ACC112 (cell line): ENCODE data around the gene CALN1.

ENCODE experiments used
- H2AFZ ChIP-seq: fragments of 200-600 bp; sonication (generic); one replicate; pipeline ENCODE4 v1.6.0; 2017; ENCODE audit warnings: antibody characterized with exemption, low read length; ENCODE audit not compliant: unreplicated experiment
- H3K27ac ChIP-seq: fragments of 200-600 bp; sonication (generic); 2 replicates; pipeline ENCODE4 v1.5.1; 2014; ENCODE audit warnings: low read depth, mild to moderate bottlenecking, antibody characterized with exemption, low read length, moderate library complexity
- H3K27me3 ChIP-seq: fragments of 200-600 bp; sonication (generic); 2 replicates; pipeline ENCODE4 v1.6.1; 2014; ENCODE audit warnings: mild to moderate bottlenecking, antibody characterized with exemption, low read length, moderate library complexity, mixed read lengths; ENCODE audit not compliant: insufficient read depth
- H3K36me3 ChIP-seq: fragments of 200-600 bp; sonication (generic); 2 replicates; pipeline ENCODE4 v1.6.1; 2016; ENCODE audit warnings: mild to moderate bottlenecking, antibody characterized with exemption, low read length, moderate library complexity, mixed read lengths; ENCODE audit not compliant: insufficient read depth
- H3K4me1 ChIP-seq: fragments of 200-600 bp; sonication (generic); one replicate; pipeline ENCODE4 v1.6.1; 2016; ENCODE audit warnings: low read length, mixed read lengths; ENCODE audit not compliant: insufficient read depth, unreplicated experiment, control insufficient read depth
- H3K4me3 ChIP-seq: fragments of 200-600 bp; sonication (generic); 2 replicates; pipeline ENCODE4 v1.5.1; 2014; ENCODE audit warnings: mild to moderate bottlenecking, low read depth, low read length
- H3K79me2 ChIP-seq: fragments of 200-600 bp; sonication (generic); one replicate; pipeline ENCODE4 v1.6.0; 2016; ENCODE audit warnings: low read length; ENCODE audit not compliant: control insufficient read depth, unreplicated experiment, insufficient read depth

The CALN1 gene

DNA sequence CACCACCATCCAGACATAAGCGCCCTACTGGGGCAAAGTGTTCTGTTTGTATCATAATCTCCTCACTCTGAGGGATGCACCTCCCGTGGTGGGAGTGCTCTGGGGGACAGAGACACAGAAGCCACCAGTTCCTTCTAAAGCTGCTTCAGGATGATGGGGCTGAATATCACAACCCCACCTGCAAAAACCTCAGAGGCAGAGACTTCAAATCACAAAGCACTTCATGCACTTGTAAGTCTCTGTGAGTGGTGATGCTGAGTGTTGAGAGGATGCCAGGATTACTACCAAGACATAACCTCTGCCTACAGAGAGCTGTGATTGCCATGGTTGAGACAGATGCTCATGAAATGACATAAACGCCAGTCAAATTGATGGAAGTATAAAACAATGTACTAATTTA lies 255.5 kb downstream of the CALN1 start:
- Histone ChIP-seq H3K36me3 (no peaks in the 10 kb centered on the region), H3K4me3 (no peak overlapping the region), H3K4me1 (no peaks in the 10 kb centered on the region), H3K27me3 (no peaks in the 10 kb centered on the region), H3K27ac (no peak overlapping the region), H2AFZ (no peak overlapping the region), H3K79me2 (no peaks in the 10 kb centered on the region)

DNA sequence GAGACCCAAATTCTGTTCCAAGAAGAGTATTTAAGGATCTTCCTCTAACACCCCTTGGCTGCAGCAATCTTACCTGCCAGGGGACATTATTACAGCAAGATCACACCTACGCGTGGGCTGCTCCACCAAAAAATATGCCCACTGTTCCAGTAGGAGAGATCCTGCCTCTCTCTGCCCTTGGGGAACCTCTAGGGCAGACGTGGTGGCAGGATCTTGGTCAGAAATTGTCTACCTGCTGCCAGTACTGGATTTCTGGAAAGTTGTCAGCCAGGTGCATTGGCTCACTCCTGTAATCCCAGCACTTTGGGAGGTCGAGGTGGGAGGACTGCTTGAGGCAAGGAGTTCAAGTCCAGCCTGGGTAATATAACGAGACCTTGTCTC lies 259.0 kb downstream of the CALN1 start:
- Histone ChIP-seq H3K27ac (no peak overlapping the region), H2AFZ (no peak overlapping the region), H3K4me3 (no peak overlapping the region), H3K27me3 (no peaks in the 10 kb centered on the region), H3K4me1 (no peaks in the 10 kb centered on the region), H3K79me2 (no peaks in the 10 kb centered on the region), H3K36me3 (no peaks in the 10 kb centered on the region)

DNA sequence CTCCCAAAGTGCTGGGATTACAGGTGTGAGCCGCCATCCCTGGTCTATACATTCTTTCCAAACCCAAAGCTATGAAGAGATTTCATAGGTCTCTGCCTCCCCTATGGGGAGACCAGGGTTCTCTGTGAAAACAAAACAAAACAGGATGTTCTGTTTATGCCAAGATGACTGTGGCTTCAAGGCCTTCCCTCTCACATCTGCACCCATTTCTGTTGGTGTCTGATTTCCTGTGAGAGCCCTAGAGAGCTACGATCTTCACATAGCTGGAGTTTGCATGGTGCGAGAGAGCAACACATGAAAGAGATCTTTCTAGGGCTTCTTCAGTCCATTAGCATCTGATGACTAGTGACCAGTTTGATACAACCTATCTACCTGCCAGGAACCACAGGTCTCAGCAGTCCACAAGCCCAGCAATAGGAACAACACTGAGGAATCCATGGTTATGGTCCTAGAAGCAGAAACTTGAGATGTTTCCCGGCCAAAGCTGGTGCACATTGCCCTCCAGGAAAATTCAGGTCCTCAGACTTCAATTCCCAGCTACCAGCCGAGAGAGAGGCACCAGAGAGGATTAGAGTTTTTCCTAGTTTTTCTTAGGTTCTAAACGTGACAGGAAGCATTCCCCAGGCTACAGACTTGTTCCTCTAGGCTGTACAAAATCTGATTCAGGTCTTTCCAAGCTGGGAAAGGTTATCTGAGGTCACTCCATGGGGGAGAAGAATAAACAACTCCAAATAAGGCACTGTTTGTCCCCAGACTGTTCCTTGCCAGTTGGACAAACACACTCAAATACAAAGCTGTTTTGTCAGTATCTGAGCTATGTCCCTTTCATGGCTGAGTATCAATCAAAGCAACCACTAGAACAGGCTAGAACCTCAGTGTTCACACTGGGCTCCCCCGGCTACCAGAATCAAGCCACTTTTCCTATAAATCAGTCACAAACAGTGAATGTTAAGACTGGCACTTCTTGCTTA lies 259.7 kb downstream of the CALN1 start:
- no peaks in the 10 kb centered on the region for H3K36me3 ChIP-seq
- H3K4me1 ChIP-seq: no peaks in the 10 kb centered on the region
- H3K27me3 ChIP-seq: no peaks in the 10 kb centered on the region
- no peak overlapping the region for H2AFZ ChIP-seq
- no peak overlapping the region for H3K4me3 ChIP-seq
- H3K79me2 ChIP-seq: no peaks in the 10 kb centered on the region
- no peak overlapping the region for H3K27ac ChIP-seq

DNA sequence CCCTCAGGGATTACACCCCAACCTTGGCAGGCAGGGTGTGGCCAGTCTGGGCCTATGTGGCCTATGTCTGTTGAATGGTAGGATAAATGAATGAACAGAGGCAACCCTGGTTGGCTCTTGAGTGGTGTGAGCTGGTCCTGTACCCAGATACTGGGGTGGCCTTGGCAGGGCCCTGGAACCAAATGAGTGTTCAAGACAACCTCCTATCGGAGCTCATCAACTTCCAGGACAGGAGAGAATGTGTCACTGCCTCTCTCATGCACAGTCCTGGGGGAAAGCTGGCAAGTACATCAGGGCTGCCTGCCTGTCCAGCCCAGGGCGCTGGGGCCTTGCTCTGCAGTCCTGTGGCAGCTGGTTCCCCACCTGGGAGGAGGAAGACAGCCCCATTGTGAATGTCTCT lies 271.6 kb downstream of the CALN1 start:
- Histone ChIP-seq H3K27ac (no peak overlapping the region), H3K79me2 (no peaks in the 10 kb centered on the region), H3K4me3 (no peak overlapping the region), H3K27me3 (no peaks in the 10 kb centered on the region), H3K4me1 (no peaks in the 10 kb centered on the region), H2AFZ (no peak overlapping the region), H3K36me3 (no peaks in the 10 kb centered on the region)

DNA sequence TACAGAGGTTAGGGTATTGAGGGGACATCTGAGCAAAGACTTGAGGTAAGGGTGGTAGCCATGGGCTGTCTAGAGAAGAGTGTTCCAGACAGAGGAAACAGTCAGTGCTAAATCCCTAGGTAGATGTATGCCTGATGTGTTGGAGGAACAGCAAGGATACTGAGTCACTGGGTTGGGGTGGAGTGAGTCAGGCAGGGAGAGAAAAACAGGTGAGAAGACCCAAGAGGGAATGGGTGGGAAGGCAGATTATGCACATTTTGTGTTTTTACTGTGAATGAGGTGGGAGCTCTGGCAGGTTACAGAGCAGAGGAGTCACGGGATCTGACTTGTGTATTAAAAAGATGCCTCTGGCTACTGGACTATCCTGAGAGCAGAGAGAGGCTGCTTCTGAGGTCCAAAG lies 285.0 kb downstream of the CALN1 start:
- Histone ChIP-seq H3K4me1 (no peaks in the 10 kb centered on the region), H3K79me2 (no peaks in the 10 kb centered on the region), H3K4me3 (no peak overlapping the region), H3K27me3 (no peaks in the 10 kb centered on the region), H2AFZ (no peak overlapping the region), H3K36me3 (no peaks in the 10 kb centered on the region), H3K27ac (no peak overlapping the region)

DNA sequence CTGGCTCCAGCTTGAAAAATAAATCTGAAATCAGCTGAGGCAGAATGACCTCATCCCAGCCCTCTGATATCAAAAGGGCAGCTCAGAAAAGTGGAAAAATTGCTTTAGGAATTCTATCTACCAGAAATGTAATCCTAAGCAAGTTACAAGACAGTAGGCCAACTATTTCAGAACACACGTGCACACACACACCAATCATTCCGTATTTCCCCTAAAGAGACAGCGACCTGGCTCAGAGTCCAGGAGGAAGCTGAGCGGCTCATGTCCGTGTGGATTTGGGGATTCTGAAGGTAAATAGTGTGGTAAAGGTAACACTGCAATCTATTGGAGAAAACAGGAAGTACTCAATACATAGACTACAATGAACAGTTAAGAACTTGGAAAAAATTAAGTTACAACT lies 288.2 kb downstream of the CALN1 start:
- Histone ChIP-seq H2AFZ (no peak overlapping the region), H3K36me3 (no peaks in the 10 kb centered on the region), H3K79me2 (no peaks in the 10 kb centered on the region), H3K4me1 (no peaks in the 10 kb centered on the region), H3K4me3 (no peak overlapping the region), H3K27ac (no peak overlapping the region), H3K27me3 (no peaks in the 10 kb centered on the region)

DNA sequence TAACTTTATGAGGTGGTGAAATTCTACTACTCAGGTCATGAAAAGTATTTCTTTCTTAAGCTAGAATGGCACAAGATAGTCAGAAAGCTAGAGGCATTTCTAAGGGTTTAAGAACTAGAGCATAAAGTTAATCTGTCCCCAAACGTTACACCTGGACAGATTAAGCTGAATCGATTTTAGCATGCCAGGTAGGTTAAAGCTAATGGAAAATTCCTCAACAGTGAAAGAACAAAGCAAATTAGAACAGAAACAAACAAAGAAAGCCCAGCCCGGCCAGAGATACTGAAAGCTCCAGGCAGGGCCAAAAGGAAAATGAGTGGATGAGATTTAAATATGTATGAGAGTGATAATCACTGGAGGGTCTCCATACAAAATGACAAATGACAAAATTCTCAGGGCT lies 293.8 kb downstream of the CALN1 start:
- Histone ChIP-seq H3K27me3 (no peaks in the 10 kb centered on the region), H3K36me3 (no peaks in the 10 kb centered on the region), H3K4me3 (no peak overlapping the region), H3K79me2 (no peaks in the 10 kb centered on the region), H3K4me1 (no peaks in the 10 kb centered on the region), H3K27ac (no peak overlapping the region), H2AFZ (no peak overlapping the region)

DNA sequence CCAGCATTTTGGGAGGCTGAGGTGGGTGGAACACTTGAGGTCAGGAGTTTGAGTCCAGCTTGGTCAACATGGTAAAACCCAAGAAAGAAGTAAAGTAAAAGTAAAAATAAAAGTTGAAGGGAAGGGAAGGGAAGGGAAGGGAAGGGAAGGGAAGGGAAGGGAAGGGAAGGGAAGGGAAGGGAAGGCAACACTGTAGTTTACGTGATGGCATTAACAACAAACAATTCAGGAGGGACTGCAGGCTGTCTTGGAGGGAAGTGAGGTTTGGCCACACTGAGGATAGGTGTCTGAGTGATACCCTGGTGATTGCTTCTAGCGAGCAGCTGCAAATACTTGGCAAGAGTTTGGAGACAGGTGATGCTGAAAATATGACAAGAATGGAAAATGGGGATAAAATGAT lies 298.0 kb downstream of the CALN1 start:
- Histone ChIP-seq H2AFZ (no peak overlapping the region), H3K4me3 (no peak overlapping the region), H3K27me3 (no peaks in the 10 kb centered on the region), H3K79me2 (no peaks in the 10 kb centered on the region), H3K36me3 (no peaks in the 10 kb centered on the region), H3K4me1 (no peaks in the 10 kb centered on the region), H3K27ac (no peak overlapping the region)

DNA sequence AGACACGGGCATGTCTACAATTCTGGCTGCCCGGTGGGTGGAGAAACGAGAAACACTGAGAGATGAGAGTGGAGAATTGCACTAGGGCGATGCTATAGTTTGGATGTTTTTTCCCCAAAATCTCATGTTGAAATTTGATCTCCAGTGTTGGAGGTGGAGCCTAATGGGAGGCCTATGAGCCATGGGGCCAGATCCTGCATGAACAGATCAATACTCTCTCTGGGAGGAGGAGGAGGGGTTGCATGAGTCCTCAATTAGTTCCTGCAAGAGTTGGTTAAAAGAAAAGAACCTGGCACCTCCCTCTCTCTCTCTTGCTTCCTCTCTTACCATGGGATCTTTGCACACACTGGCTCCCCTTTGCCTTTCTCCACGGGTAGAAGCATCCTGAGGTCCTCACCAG lies 299.1 kb downstream of the CALN1 start:
- Histone ChIP-seq H2AFZ (no peak overlapping the region), H3K27ac (no peak overlapping the region), H3K4me3 (no peak overlapping the region), H3K4me1 (no peaks in the 10 kb centered on the region), H3K79me2 (no peaks in the 10 kb centered on the region), H3K27me3 (no peaks in the 10 kb centered on the region), H3K36me3 (no peaks in the 10 kb centered on the region)

DNA sequence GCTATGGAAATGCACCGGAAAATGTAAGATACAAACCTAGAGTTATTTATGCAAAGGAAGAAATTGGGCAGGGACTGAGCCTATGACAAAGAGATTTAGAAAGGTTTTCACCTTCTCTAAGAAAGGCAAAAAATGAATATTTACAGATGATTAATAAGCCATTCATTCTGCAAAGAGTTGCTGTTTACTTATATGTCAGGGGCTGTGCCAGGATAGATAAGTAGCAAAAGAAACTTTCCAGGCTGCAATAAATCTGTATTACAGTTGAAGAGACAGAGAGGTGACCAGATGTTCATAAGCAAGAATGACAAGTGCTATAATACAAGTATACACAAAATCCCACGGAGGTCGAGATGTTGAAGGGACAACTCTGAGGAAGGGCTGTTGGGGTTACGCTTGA lies 299.6 kb downstream of the CALN1 start:
- H3K27me3 ChIP-seq: no peaks in the 10 kb centered on the region
- no peak overlapping the region for H3K27ac ChIP-seq
- H2AFZ ChIP-seq: no peak overlapping the region
- no peaks in the 10 kb centered on the region for H3K36me3 ChIP-seq
- no peak overlapping the region for H3K4me3 ChIP-seq
- H3K4me1 ChIP-seq: no peaks in the 10 kb centered on the region
- H3K79me2 ChIP-seq: no peaks in the 10 kb centered on the region

DNA sequence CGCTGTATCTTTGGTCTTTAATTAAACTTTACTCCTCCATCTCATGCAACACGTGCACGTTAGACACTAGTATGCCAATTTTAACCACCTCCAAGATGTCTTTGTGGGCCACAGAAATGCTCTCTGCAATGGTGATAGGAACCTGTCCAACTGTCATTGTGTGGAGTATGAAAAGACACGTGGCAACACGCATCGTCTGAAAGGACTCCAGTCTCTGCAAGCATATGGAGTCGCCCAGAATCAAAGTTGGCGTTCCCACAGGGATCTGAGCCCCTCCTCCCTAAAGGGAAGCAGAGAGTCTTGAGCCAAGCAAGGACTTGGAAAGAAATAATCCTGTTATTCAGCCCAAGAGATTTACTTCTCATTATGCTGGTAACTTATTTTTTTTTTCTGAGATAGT lies 301.1 kb downstream of the CALN1 start:
- H3K79me2 ChIP-seq: no peaks in the 10 kb centered on the region
- no peak overlapping the region for H2AFZ ChIP-seq
- no peak overlapping the region for H3K4me3 ChIP-seq
- no peaks in the 10 kb centered on the region for H3K27me3 ChIP-seq
- no peak overlapping the region for H3K27ac ChIP-seq
- no peaks in the 10 kb centered on the region for H3K4me1 ChIP-seq
- no peaks in the 10 kb centered on the region for H3K36me3 ChIP-seq
